Cerebellar cortex (tissue), 1 donor: Measurements from ENCODE around the gene PNCK.

Experiments used
- DNase-seq: peaks from one replicate; pipeline ENCODE4 v3.0.0-alpha.2; 2015; ENCODE audit warnings: low spot score

Gene PNCK

DNA sequence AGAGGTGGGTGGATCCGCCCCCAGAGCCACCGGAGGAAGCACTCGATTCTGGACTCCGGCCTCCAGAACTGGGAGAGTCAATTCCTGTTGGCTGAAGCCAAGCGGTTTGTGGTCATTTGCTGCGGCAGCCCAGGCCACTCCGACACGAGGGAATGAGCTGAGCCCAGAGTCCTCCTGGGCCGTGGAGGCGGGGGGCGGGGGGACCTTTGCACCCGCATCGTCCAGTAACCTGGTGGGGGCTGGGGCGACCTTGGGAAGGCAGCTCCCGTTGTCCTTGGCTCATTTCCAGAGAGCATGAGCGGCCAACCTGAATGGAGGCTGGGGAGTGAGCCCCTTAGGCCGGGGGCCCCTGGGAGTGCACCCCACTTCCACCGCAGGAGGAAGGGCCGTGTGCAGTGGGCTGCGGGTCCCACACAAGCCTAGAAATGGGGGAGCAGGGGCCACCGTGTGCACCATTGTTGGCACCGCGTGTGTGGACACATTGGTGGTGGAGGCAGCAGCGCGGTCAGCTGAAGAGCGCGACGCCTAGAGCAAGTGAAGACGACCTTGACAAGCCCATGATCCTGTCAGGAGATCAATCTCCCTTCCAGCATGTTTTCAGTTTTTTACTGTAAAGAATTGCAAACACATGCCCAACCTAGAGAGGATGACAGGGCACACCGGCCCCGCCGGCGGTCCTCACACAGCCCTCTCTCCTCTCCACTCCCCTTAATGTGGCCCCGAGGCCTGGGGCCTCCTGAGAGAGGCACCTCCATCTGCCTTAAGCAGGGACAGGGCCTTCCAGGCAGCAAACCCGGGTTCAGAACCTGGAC is 46.5 kb downstream of the PNCK start:
- no peak for DNase-seq

- no peak for DNase-seq
These were observed 47.5 kb downstream of the PNCK start for GRCh38 chrX:153626025-153626633.

DNA sequence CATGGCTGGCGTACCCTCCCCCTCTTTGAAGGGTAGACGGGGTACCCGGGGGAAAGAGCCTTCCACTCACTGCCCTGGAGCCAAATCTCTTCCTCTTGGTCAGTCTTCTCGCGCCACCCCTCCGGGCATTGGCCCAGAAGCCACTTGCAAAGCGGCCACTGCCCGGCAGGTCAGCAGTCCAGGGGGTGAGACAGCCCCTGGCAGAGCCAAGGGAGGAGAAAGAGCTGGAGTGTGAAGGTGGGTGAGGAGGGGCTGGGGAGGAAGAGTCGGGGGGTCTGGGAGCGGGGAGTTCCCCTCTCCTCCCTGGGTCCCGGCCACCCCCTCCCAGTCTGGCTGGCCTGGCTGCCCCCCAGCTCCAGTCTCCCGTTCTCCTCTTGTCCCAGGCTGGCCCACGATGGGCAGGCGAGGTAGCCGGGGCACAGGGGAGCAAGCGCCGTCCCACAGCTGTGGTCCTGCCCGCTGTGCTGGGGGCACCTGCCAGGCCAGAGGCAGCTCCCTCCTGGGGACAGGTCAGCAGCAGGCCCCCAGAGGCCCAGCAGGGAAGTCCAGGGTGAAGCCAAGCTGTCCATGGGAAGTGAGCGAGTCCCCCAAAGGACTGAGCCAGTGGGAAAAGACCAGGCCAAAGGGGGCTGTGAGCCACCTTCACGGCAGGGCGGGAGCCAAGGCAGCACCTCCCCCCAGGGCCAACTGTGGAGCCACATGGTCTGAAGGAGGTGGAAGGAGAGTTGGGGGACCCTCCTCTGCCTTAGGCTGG is 48.2 kb downstream of the PNCK start:
- DNase-seq = no peak

DNA sequence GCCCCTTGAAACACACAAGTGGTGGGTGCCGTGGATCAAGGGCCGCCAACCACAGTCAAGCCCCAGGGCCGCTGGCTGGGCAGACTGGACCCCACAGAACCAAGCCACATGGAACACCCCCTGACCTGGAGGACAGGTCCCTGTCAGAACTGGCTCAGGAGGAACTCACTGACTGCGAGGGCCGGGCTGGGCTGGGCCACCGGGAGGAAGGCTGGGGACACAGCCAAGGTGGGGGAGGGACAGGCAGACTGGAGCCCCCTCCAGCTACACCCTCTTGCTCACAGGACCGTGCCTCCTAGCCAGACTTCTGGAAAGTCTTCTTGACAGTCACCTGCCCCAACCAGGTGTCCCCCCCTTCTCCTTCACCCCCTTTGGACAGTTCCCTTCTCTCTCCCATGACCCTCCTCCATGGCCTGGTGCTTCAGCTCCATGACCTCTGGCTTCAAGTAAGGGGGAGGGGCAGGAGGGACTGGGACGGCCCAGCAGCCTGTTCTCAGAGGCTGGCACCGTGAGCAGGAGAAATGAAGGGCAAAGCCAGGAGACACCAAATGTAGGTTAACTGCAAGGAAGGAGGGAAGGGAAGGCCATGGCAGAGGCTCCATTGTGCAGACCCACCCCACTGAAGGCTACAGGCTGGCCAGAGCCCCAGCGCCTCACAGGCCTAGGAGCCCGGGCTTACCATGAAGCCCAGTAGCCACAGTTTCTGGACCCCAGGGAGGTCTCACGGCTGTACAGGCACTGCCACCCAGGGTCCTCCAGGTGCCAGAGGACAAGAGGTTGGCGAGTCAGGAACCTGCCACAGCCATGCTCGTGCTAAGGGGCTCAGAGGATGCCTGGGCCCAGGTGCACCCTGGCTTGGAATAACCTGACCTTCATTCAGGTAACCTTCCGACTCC is 49.2 kb downstream of the PNCK start:
- DNase-seq = no peak

- DNase-seq = no peak
These were observed 50.1 kb downstream of the PNCK start for GRCh38 chrX:153623310-153624029.

DNA sequence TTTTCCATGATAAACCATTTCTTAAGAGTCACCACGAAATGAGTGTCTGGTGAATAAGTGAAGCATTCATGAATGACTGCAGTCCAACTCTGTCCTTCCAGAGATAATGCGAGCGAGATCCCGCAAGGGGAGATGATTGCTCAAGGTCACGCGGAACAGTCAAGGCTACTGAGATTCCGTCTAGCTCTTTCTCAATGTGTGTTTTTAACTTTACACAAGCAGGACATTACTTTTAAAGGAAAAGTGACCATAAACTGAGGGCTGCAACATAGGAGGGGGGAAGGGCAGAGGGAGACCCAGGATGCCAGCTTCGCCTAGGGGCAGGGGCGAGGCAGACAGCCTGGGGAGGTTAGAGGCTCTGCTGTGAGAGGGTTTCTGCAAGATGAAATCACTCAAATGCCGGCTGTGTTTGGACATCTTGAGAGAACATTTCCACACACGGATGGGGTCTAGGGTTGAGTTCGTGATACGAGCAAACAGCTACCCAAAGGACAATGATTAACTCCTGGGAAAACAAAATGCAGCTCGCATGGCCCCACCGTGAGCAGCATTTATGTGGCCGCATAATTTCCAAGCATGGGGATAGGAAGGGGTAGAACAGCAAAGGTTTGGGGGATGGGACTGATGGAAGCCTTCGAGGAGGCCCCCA is 50.8 kb downstream of the PNCK start:
- DNase-seq = no peak

DNA sequence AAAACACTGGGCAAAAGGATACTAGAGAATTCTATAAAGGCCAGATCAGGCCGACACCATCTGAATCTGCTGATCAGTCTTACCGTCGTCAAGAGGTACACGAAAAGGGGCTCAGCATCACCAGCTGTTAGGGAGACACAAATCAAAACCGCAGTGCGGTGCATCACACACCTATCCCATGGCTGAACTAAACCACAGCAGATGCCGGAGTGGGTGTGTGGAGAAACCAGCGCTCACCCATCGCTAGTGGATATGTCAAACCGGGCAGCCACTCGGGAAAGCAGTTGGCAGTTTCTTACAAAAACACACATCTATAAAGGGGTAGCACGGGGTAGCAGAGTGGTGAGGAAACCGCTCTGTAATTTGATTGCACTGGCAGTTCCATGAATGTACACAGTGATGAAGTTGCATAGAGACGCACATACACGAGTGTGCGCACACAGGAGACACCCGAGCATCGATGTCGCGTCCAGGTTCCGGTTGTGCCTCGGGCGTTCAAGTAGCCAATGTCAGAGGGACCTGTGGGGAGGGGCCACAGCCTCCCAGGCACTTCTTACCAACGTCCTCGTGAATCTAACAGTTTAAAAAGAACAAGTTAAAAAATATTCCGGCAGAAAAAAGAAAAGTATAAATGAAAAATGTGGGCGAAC is 51.5 kb downstream of the PNCK start:
- DNase-seq = no peak

GRCh38 chrX:153620576-153620975 is 53.0 kb downstream of the PNCK start:
- DNase-seq = no peak
